HL-60 (cell line): Measurements from ENCODE around the gene UBAC2.

Experiments used
- GABPA ChIP-seq: IDR thresholded peaks from 2 replicates; pipeline ENCODE4 v1.6.1; 2012; ENCODE audit warnings: low read depth
- POLR2AphosphoS5 ChIP-seq: IDR thresholded peaks from 2 replicates; pipeline ENCODE4 v1.6.1; 2012; ENCODE audit warnings: low read depth
- SPI1 ChIP-seq: IDR thresholded peaks from 2 replicates; pipeline ENCODE4 v1.6.1; 2012; ENCODE audit warnings: low read depth, mild to moderate bottlenecking, borderline replicate concordance
- TF ChIP-seq, protein P1 (sequence below): IDR thresholded peaks from one replicate; pipeline ENCODE4 v1.5.1; 2011; ENCODE audit warnings: low read length, control low read depth, inconsistent platforms; ENCODE audit not compliant: insufficient read depth

DNA sequence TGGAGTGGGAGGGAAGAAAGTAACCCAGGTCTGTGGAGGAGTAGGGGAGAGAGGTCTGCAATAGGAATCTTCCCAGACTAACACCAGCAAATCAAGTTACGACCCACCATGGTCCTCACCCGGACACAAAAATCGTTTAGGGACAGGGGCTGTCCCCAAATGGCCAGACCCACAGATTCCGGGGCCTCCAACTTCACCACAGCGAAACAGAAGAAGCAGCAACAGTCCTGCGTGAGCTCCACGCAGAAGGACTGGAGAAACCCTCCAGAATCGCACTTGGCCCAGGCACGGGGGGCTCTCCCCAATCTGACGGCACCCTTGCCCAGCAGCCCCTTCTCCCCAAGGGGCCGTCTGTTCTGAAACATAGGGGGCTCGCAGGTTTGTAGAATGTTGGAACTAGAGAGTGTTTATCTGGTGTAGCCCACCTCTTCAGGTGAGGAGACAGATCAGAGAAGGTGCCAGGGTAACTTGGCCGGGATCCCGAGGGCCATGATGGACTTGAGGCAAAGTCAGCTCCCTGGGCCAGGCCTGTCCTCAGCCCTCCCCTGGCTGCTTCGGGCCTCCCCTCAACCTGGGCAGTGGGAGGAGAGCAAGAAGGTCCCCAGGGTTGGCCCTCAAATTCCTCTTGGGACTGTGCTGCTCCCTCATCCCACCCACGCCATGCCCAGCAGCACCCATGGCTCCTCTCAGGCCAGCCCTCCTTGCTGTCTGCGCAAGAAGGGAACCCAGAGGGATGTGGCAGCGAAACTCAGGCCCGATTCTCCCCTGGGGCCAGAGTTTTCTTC lies 189.1 kb downstream of the UBAC2 start:
- TF ChIP-seq, protein P1, sequence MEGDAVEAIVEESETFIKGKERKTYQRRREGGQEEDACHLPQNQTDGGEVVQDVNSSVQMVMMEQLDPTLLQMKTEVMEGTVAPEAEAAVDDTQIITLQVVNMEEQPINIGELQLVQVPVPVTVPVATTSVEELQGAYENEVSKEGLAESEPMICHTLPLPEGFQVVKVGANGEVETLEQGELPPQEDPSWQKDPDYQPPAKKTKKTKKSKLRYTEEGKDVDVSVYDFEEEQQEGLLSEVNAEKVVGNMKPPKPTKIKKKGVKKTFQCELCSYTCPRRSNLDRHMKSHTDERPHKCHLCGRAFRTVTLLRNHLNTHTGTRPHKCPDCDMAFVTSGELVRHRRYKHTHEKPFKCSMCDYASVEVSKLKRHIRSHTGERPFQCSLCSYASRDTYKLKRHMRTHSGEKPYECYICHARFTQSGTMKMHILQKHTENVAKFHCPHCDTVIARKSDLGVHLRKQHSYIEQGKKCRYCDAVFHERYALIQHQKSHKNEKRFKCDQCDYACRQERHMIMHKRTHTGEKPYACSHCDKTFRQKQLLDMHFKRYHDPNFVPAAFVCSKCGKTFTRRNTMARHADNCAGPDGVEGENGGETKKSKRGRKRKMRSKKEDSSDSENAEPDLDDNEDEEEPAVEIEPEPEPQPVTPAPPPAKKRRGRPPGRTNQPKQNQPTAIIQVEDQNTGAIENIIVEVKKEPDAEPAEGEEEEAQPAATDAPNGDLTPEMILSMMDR = no peak
- TF ChIP-seq SPI1 = no peak
- TF ChIP-seq GABPA = no peak
- TF ChIP-seq POLR2AphosphoS5 = no peak
